ENCODE data around the gene PIAS3.

The PIAS3 gene

DNA sequence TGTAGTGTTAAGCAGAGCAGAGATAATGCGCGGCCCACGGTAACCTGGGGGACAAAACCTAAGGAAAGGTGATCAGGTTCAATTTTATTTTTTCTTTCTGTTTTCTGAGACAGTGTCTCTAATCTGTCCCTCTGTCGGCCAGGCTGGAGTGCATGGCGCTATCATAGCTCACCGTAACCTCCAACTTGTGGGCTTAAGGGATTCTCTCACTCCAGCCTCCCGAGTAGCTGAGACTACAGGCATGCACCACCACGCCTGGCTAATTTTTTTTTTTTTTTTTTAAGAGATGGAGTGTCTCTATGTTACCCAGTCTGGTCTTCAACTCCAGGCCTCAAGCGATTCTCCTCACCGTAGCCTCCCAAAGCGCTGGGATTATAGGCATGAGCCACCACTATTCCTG, 27.5 kb upstream of the PIAS3 start:
- peaks cover 6% of the 10 kb centered on the region for H3K4me1 ChIP-seq (ENCODE audit: insufficient read depth, insufficient read length)
- H3K4me3 ChIP-seq (ENCODE audit: insufficient read length, low read depth): peak overlapping the region; percentile 59
- DNase-seq (ENCODE audit: low read depth, low spot score): no peak
- TF ChIP-seq ZNF274 (IDR thresholded peaks at IDR 0.05; ENCODE audit: low read depth, low read length): no peak
- no peak for TF ChIP-seq YY1 (IDR thresholded peaks at IDR 0.05; ENCODE audit: insufficient read depth, insufficient read length)
- no peak for TF ChIP-seq SUZ12 (IDR thresholded peaks at IDR 0.05; ENCODE audit: extremely low read depth, insufficient read depth, insufficient read length)
- no peaks in the 10 kb centered on the region for H3K36me3 ChIP-seq (ENCODE audit: insufficient read depth, insufficient read length, low read length)
- peaks cover 26% of the 10 kb centered on the region for H3K27me3 ChIP-seq (ENCODE audit: insufficient read depth, insufficient read length)
- H3K9ac ChIP-seq (ENCODE audit: insufficient read length, low read depth): peak overlapping the region; percentile 52
- H3K9me3 ChIP-seq (ENCODE audit: insufficient read depth, low read length): no peaks in the 10 kb centered on the region

DNA sequence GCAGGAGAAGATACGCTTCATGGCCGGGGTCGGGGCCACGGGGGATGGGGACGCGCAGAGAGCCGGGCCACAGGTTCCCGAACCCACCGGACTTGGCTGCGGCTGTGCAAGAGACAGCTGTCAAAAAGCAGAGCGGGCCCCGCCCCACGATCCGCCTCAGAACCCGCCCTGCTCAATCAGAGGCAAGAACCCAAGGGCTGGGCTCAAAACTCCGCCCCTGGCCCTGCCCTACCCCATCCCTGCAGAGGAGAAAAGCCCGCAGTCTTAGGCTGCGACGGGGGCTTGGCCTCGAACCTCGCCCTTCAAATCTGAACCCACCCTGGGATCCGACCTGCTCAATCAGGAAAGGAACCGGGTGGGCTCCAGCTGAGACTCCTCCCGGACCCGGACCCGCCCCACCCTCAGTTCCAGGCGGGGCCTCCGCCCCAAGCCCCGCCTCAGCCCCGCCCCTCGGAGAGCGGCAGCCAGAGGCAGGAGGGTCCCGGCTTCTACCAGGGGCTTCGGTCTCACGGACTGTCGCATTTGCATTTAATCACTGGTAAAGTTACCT, 26.9 kb upstream of the PIAS3 start, which contains the start of gene ANKRD35:
TSS of gene ANKRD35 (minus strand) at position 129 of the 550 bp plus-strand sequence. CDS start at position 21, 108 bp downstream.
- DNase-seq (ENCODE audit: low read depth, low spot score): peak; percentile 76
- H3K36me3 ChIP-seq (ENCODE audit: insufficient read depth, insufficient read length, low read length): no peaks in the 10 kb centered on the region
- H3K27me3 ChIP-seq (ENCODE audit: insufficient read depth, insufficient read length): peaks cover 26% of the 10 kb centered on the region
- H3K4me3 ChIP-seq (ENCODE audit: insufficient read length, low read depth): peak within 1 kb of the TSS; percentile 59
- no peak for TF ChIP-seq YY1 (IDR thresholded peaks at IDR 0.05; ENCODE audit: insufficient read depth, insufficient read length)
- TF ChIP-seq SUZ12 (IDR thresholded peaks at IDR 0.05; ENCODE audit: extremely low read depth, insufficient read depth, insufficient read length): no peak
- TF ChIP-seq ZNF274 (IDR thresholded peaks at IDR 0.05; ENCODE audit: low read depth, low read length): no peak
- no peaks in the 10 kb centered on the region for H3K9me3 ChIP-seq (ENCODE audit: insufficient read depth, low read length)
- peaks cover 6% of the 10 kb centered on the region for H3K4me1 ChIP-seq (ENCODE audit: insufficient read depth, insufficient read length)
- H3K9ac ChIP-seq (ENCODE audit: insufficient read length, low read depth): peak within 1 kb of the TSS; percentile 52

DNA sequence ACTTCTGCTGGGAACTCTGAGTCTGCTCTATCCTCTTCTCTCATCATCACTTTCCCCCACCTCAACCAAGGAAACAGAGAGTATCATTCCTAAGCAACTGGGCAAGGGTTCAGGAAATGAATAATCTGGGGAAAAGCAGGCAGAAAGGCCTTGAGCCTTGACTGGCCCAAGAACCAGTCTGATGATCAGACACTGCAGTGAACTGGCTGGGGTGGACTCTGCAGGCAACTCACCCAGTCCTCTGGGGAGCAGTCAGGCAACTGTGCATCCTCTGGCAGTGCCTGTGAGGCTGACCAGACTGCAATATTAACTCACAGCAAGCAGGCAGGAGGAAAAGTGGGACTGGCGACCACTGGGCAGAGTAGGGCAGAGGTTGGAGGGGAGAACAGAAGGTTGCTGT, 25.8 kb upstream of the PIAS3 start:
- peaks cover 6% of the 10 kb centered on the region for H3K4me1 ChIP-seq (ENCODE audit: insufficient read depth, insufficient read length)
- peaks cover 26% of the 10 kb centered on the region for H3K27me3 ChIP-seq (ENCODE audit: insufficient read depth, insufficient read length)
- DNase-seq (ENCODE audit: low read depth, low spot score): no peak
- no peak overlapping the region for H3K9ac ChIP-seq (ENCODE audit: insufficient read length, low read depth)
- H3K4me3 ChIP-seq (ENCODE audit: insufficient read length, low read depth): no peak overlapping the region
- TF ChIP-seq ZNF274 (IDR thresholded peaks at IDR 0.05; ENCODE audit: low read depth, low read length): no peak
- TF ChIP-seq YY1 (IDR thresholded peaks at IDR 0.05; ENCODE audit: insufficient read depth, insufficient read length): no peak
- TF ChIP-seq SUZ12 (IDR thresholded peaks at IDR 0.05; ENCODE audit: extremely low read depth, insufficient read depth, insufficient read length): no peak
- H3K36me3 ChIP-seq (ENCODE audit: insufficient read depth, insufficient read length, low read length): no peaks in the 10 kb centered on the region
- H3K9me3 ChIP-seq (ENCODE audit: insufficient read depth, low read length): no peaks in the 10 kb centered on the region

DNA sequence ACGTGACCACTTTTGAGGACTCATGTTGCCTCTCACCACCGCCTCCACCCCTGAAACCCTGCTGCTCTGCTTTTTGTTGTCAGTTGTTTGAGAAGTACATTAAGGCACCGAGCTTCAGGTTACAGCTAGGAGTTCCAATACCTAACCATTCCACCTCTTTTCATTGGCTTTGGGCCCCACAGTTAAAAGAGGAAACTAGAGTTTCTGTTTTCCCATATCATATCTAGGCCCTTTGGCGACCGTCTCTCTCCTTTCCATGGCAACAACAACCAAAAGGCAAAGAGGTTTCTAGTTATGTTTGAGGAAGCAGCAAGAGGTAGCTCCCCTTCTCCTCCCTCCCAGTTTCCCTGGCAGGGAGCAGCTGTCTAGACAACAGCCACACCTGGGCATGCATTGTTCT, 20.9 kb upstream of the PIAS3 start:
- Histone ChIP-seq H3K9me3 (ENCODE audit: insufficient read depth, low read length) (no peaks in the 10 kb centered on the region), H3K27me3 (ENCODE audit: insufficient read depth, insufficient read length) (peaks cover 17% of the 10 kb centered on the region), H3K36me3 (ENCODE audit: insufficient read depth, insufficient read length, low read length) (no peaks in the 10 kb centered on the region), H3K4me1 (ENCODE audit: insufficient read depth, insufficient read length) (peaks cover 14% of the 10 kb centered on the region), H3K9ac (ENCODE audit: insufficient read length, low read depth) (peak overlapping the region; percentile 14), H3K4me3 (ENCODE audit: insufficient read length, low read depth) (no peak overlapping the region)
- no peak for DNase-seq (ENCODE audit: low read depth, low spot score)
- TF ChIP-seq YY1 (IDR thresholded peaks at IDR 0.05; ENCODE audit: insufficient read depth, insufficient read length) (no peak), ZNF274 (IDR thresholded peaks at IDR 0.05; ENCODE audit: low read depth, low read length) (no peak), SUZ12 (IDR thresholded peaks at IDR 0.05; ENCODE audit: extremely low read depth, insufficient read depth, insufficient read length) (no peak)

DNA sequence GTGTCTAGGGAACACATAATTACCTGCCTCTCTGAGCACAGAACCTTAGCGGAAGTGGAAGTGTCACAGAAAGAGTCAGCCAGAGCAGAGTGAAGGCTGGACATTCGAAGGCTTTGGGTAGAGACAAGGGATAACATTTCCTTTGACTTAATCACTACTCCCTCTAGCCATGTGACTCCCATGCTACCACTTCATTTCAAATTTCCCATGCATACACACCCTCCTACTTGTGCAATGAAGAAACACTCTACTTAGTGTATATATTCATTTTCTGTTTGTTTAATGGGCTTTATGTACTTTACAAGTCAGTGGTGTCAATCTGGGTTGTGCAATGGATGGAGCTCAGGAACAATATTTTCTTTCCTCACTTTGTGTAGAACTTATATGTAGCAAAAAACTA, 19.8 kb upstream of the PIAS3 start:
- peaks cover 6% of the 10 kb centered on the region for H3K27me3 ChIP-seq (ENCODE audit: insufficient read depth, insufficient read length)
- no peak overlapping the region for H3K9ac ChIP-seq (ENCODE audit: insufficient read length, low read depth)
- H3K36me3 ChIP-seq (ENCODE audit: insufficient read depth, insufficient read length, low read length): no peaks in the 10 kb centered on the region
- DNase-seq (ENCODE audit: low read depth, low spot score): no peak
- H3K4me3 ChIP-seq (ENCODE audit: insufficient read length, low read depth): no peak overlapping the region
- H3K9me3 ChIP-seq (ENCODE audit: insufficient read depth, low read length): no peaks in the 10 kb centered on the region
- H3K4me1 ChIP-seq (ENCODE audit: insufficient read depth, insufficient read length): peaks cover 14% of the 10 kb centered on the region
- TF ChIP-seq ZNF274 (IDR thresholded peaks at IDR 0.05; ENCODE audit: low read depth, low read length) (no peak), SUZ12 (IDR thresholded peaks at IDR 0.05; ENCODE audit: extremely low read depth, insufficient read depth, insufficient read length) (no peak), YY1 (IDR thresholded peaks at IDR 0.05; ENCODE audit: insufficient read depth, insufficient read length) (no peak)

DNA sequence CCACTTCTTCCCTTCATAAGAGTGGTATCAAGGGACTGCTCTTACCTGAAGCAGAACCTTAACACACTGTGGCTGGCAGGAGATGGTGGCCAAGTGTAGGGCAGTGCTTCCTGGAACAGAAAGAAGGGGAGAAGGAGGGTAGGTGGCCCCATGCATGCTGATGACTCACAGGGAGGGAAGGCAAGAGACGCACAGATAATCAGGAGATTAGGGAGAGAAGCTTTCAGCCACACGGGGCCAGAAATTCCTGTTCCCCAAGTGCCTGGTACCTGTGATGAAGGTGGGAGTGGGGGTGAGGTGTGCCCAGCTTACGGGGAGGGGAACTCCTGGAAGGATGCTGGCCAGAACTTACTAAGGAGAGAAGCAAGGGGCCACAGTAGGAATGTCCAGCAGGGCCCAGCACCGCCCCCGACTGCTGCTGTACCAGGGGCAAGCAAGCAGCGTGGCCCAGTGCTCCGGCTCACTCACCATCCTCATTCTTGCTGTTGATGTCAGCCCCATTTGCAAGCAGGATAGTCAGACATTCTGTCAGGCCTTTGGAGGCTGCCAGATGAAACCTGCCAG, 19.1 kb upstream of the PIAS3 start:
- peaks cover 16% of the 10 kb centered on the region for H3K4me1 ChIP-seq (ENCODE audit: insufficient read depth, insufficient read length)
- DNase-seq (ENCODE audit: low read depth, low spot score): no peak
- TF ChIP-seq SUZ12 (IDR thresholded peaks at IDR 0.05; ENCODE audit: extremely low read depth, insufficient read depth, insufficient read length) (no peak), ZNF274 (IDR thresholded peaks at IDR 0.05; ENCODE audit: low read depth, low read length) (no peak), YY1 (IDR thresholded peaks at IDR 0.05; ENCODE audit: insufficient read depth, insufficient read length) (no peak)
- no peak overlapping the region for H3K4me3 ChIP-seq (ENCODE audit: insufficient read length, low read depth)
- no peaks in the 10 kb centered on the region for H3K9me3 ChIP-seq (ENCODE audit: insufficient read depth, low read length)
- no peaks in the 10 kb centered on the region for H3K36me3 ChIP-seq (ENCODE audit: insufficient read depth, insufficient read length, low read length)
- no peak overlapping the region for H3K9ac ChIP-seq (ENCODE audit: insufficient read length, low read depth)
- peaks cover 5% of the 10 kb centered on the region for H3K27me3 ChIP-seq (ENCODE audit: insufficient read depth, insufficient read length)

DNA sequence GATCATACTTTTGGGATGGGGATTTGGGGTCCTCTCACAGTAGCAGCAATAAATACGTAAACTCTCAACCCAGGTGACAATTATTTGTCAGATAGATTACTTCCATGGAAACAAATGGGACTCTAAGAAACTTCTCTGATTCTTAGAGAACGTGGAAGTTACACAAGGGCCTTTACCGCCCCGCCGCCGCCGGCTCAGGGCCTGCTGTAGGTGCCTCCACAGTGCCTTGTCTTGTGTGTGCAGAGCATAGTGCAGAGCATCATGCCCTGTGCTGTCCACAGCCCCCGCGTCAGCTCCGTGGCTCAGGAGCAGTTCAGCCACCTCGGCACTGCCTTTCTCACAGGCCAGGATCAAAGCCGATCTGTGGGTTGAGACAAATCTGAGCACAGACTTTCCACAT, 15.8 kb upstream of the PIAS3 start:
- DNase-seq (ENCODE audit: low read depth, low spot score): no peak
- H3K4me1 ChIP-seq (ENCODE audit: insufficient read depth, insufficient read length): peaks cover 17% of the 10 kb centered on the region
- H3K9me3 ChIP-seq (ENCODE audit: insufficient read depth, low read length): no peaks in the 10 kb centered on the region
- TF ChIP-seq SUZ12 (IDR thresholded peaks at IDR 0.05; ENCODE audit: extremely low read depth, insufficient read depth, insufficient read length) (no peak), ZNF274 (IDR thresholded peaks at IDR 0.05; ENCODE audit: low read depth, low read length) (no peak), YY1 (IDR thresholded peaks at IDR 0.05; ENCODE audit: insufficient read depth, insufficient read length) (no peak)
- H3K4me3 ChIP-seq (ENCODE audit: insufficient read length, low read depth): no peak overlapping the region
- no peak overlapping the region for H3K9ac ChIP-seq (ENCODE audit: insufficient read length, low read depth)
- no peaks in the 10 kb centered on the region for H3K36me3 ChIP-seq (ENCODE audit: insufficient read depth, insufficient read length, low read length)
- peaks cover 5% of the 10 kb centered on the region for H3K27me3 ChIP-seq (ENCODE audit: insufficient read depth, insufficient read length)
